ENCODE results near the gene CGB1. TPM values are rescaled to one million over a fixed set of nuclear protein-coding genes. Genes with fewer than 3 reads are reported as not detected.

CGB1 gene
- total RNA-seq, 2 experiments from 2014 or later: not detected

GRCh38 chr19:49067554-49067953 is 30.9 kb upstream of the CGB1 start:
- peaks cover under 1% of the 10 kb centered on the region for H3K4me1 Mint-ChIP-seq (ENCODE audit: low read depth)
- H3K9me3 Mint-ChIP-seq: no peaks in the 10 kb centered on the region
- no peak for TF ChIP-seq CTCF (IDR thresholded peaks at IDR 0.05)
- DNase-seq (no peak), ATAC-seq (ENCODE audit: poor library complexity) (no peak)
- ChIA-PET POLR2A (interaction anchor here (0.6 kb wide), 1 partner anchor 264 kb away, joined by 3 read pairs; no protein-coding TSS in a partner anchor), CTCF (no interaction called here)
- no peak overlapping the region for H3K4me3 Mint-ChIP-seq
- peaks cover 77% of the 10 kb centered on the region for H3K27me3 Mint-ChIP-seq
- Histone ChIP-seq H3K4me3 (ENCODE audit: low read length) (no peak overlapping the region), H3K9me3 (ENCODE audit: control insufficient read depth in 1 of 2, insufficient read depth in 1 of 2, low read length in 2 of 2) (peaks cover 0 to 10% of the 10 kb centered on the region in 2 experiments), H3K36me3 (ENCODE audit: insufficient read depth, low read length) (no peaks in the 10 kb centered on the region), H3K27ac (ENCODE audit: low read depth in 1 of 2, low read length in 2 of 2) (no peak overlapping the region), H3K27me3 (ENCODE audit: control insufficient read depth in 1 of 2, insufficient read depth in 2 of 2, low read length in 2 of 2) (peaks cover 37 to 58% of the 10 kb centered on the region in 2 experiments), H3K4me1 (ENCODE audit: insufficient read depth, low read length) (peaks cover 8% of the 10 kb centered on the region)
- intact Hi-C loops (cut with DNase I, micrococcal nuclease): no loop called here
- no peaks in the 10 kb centered on the region for H3K36me3 Mint-ChIP-seq (ENCODE audit: low read depth)
- H3K27ac Mint-ChIP-seq: no peak overlapping the region

GRCh38 chr19:49065905-49066512 is 29.3 kb upstream of the CGB1 start:
- H3K36me3 Mint-ChIP-seq (ENCODE audit: low read depth): no peaks in the 10 kb centered on the region
- no peaks in the 10 kb centered on the region for H3K36me3 ChIP-seq (ENCODE audit: insufficient read depth, low read length)
- intact Hi-C loops (cut with DNase I, micrococcal nuclease): no loop called here
- H3K27me3 ChIP-seq (ENCODE audit: control insufficient read depth in 1 of 2, insufficient read depth in 2 of 2, low read length in 2 of 2): peaks cover 37 to 59% of the 10 kb centered on the region in 2 experiments
- H3K4me3 Mint-ChIP-seq: no peak overlapping the region
- ATAC-seq (ENCODE audit: poor library complexity) (no peak), DNase-seq (no peak)
- no peak overlapping the region for H3K27ac Mint-ChIP-seq
- peaks cover 0 to 17% of the 10 kb centered on the region in 2 experiments for H3K9me3 ChIP-seq (ENCODE audit: control insufficient read depth in 1 of 2, insufficient read depth in 1 of 2, low read length in 2 of 2)
- POLR2A ChIA-PET: no interaction called here
- no peak overlapping the region for H3K4me3 ChIP-seq (ENCODE audit: low read length)
- peaks cover 8% of the 10 kb centered on the region for H3K4me1 ChIP-seq (ENCODE audit: insufficient read depth, low read length)
- CTCF ChIA-PET: no interaction called here
- no peak overlapping the region for H3K27ac ChIP-seq (ENCODE audit: low read depth in 1 of 2, low read length in 2 of 2)
- no peak for TF ChIP-seq CTCF (IDR thresholded peaks at IDR 0.05)
- H3K9me3 Mint-ChIP-seq: no peaks in the 10 kb centered on the region
- H3K27me3 Mint-ChIP-seq: peaks cover 73% of the 10 kb centered on the region
- no peaks in the 10 kb centered on the region for H3K4me1 Mint-ChIP-seq (ENCODE audit: low read depth)

- intact Hi-C loops (cut with DNase I, micrococcal nuclease): no loop called here
- Histone ChIP-seq H3K27ac (ENCODE audit: low read depth in 1 of 2, low read length in 2 of 2) (no peak within 1 kb of the TSS), H3K36me3 (ENCODE audit: insufficient read depth, low read length) (no peaks in the 10 kb centered on the region), H3K4me1 (ENCODE audit: insufficient read depth, low read length) (peaks cover 8% of the 10 kb centered on the region), H3K27me3 (ENCODE audit: control insufficient read depth in 1 of 2, insufficient read depth in 2 of 2, low read length in 2 of 2) (peaks cover 37 to 57% of the 10 kb centered on the region in 2 experiments), H3K4me3 (ENCODE audit: low read length) (no peak within 1 kb of the TSS), H3K9me3 (ENCODE audit: control insufficient read depth in 1 of 2, insufficient read depth in 1 of 2, low read length in 2 of 2) (peaks cover 0 to 7% of the 10 kb centered on the region in 2 experiments)
- TF ChIP-seq CTCF (IDR thresholded peaks at IDR 0.05): no peak
- no peaks in the 10 kb centered on the region for H3K36me3 Mint-ChIP-seq (ENCODE audit: low read depth)
- ChIA-PET CTCF (no interaction called here), POLR2A (no interaction called here)
- H3K27me3 Mint-ChIP-seq: peaks cover 73% of the 10 kb centered on the region
- no peaks in the 10 kb centered on the region for H3K4me1 Mint-ChIP-seq (ENCODE audit: low read depth)
- DNase-seq (peak in 1 of 14 experiments; percentile 35), ATAC-seq (ENCODE audit: poor library complexity) (peak; percentile 52)
- no peak within 1 kb of the TSS for H3K4me3 Mint-ChIP-seq
- H3K27ac Mint-ChIP-seq: no peak within 1 kb of the TSS
- H3K9me3 Mint-ChIP-seq: no peaks in the 10 kb centered on the region
Measured at GRCh38 chr19:49064768-49065611, 28.3 kb upstream of the CGB1 start, which contains the start of gene NTF4. Gene NTF4, minus strand, starts transcription at chr19:49064818. Its CDS starts 2,821 bp downstream, at chr19:49061997.
